Measurements from ENCODE around the gene S100PBP.
A peak's percentile ranks its signal among the peaks of the same experiment; 100 is the strongest.

Gene S100PBP

GRCh38 chr1:32772281-32773017 is 45.0 kb upstream of the S100PBP start:
- DNase-seq (ENCODE audit: insufficient read length, low spot score) (no peak), FAIRE-seq (no peak)
- TF ChIP-seq CTCF (IDR thresholded peaks at IDR 0.05; ENCODE audit: insufficient read depth, missing control alignments): no peak

- TF ChIP-seq CTCF (IDR thresholded peaks at IDR 0.05; ENCODE audit: insufficient read depth, missing control alignments): peak; percentile 95
- FAIRE-seq (no peak), DNase-seq (ENCODE audit: insufficient read length, low spot score) (peak; percentile 89)
These were observed 44.3 kb upstream of the S100PBP start for GRCh38 chr1:32773018-32773763.

GRCh38 chr1:32773764-32774463 is 43.5 kb upstream of the S100PBP start:
- TF ChIP-seq CTCF (IDR thresholded peaks at IDR 0.05; ENCODE audit: insufficient read depth, missing control alignments): no peak
- no peak for FAIRE-seq
- DNase-seq (ENCODE audit: insufficient read length, low spot score): no peak

- FAIRE-seq: no peak
- DNase-seq (ENCODE audit: insufficient read length, low spot score): no peak
- no peak for TF ChIP-seq CTCF (IDR thresholded peaks at IDR 0.05; ENCODE audit: insufficient read depth, missing control alignments)
These were observed 43.0 kb upstream of the S100PBP start for GRCh38 chr1:32774464-32774808.

- FAIRE-seq: no peak
- no peak for DNase-seq (ENCODE audit: insufficient read length, low spot score)
- TF ChIP-seq CTCF (IDR thresholded peaks at IDR 0.05; ENCODE audit: insufficient read depth, missing control alignments): no peak
These were observed 42.4 kb upstream of the S100PBP start for GRCh38 chr1:32774950-32775634.

DNA sequence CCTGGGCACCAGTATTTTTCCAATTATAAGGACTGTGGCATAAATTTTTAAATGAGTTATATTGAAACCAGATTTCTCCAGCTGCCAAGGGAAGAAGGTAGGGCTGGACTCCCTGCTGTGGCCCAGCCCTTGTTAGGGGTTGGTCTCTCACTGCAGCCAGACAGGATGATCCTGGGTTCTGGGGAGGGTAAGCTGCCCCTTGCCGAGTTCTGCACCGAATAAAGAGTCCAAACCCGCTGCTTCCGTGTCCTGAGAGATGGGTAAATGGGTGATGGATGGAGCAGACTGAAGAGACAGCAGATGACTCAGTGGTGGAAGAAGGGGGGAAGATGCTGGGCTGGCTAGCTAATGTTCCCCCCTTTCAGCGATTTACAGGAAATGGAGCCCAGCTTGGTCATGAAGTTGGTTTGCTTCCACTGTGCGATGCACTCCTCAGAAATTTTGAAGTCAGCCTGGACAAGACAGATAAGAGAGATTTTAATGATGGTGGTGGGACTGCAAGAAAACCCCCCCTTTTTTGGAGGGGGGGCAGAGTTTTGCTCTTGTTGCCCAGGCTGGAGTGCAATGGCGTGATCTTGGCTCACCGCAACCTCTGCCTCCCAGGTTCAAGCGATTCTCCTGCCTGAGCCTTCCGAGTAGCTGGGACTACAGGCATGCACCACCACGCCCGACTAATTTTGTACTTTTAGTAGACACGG is 41.7 kb upstream of the S100PBP start:
- FAIRE-seq (no peak), DNase-seq (ENCODE audit: insufficient read length, low spot score) (no peak)
- no peak for TF ChIP-seq CTCF (IDR thresholded peaks at IDR 0.05; ENCODE audit: insufficient read depth, missing control alignments)
